AG08396 (cell line): ENCODE measurements around the gene DGKE.

Experiments
- DNase-seq: peaks from one replicate; pipeline ENCODE4 v3.0.0; 2012; ENCODE audit warnings: low spot score, mixed read lengths

Gene DGKE

DNA sequence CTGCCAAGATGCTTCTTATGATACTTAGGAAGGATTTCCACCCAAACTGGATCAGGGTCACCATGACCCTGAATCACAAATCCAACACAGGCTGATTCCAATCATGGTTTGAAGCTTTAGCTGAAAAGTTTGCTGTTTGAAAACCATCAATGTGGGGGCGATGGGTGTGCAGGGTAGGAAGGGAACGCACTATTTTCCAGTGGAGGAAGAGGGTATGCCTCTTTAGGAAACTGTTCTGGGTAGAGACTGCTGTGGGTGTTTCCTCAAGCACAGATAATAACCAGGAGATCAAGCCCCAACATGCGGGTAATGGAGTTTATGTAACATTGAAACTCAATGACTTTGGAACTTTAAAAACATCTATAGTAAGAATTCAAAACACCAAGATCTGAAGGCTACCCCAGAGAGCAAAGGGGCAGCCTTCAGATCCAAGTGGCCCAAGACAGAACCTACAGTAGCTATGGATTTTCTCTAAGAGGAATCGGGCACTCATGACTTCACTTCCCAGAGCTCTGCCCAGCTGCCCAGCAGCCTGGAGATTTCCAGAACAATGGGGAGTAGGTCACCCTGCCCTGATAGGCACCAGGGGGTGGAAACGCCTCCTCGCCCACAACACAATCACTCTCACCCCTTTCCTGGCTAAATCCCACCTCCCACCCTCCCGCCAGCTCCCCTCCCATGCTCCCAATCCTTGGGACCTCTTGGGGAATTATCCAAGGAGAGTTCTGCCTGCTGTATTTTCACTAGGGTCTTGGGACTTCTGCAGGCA is 57.1 kb downstream of the DGKE start:
- DNase-seq, result no peak

DNA sequence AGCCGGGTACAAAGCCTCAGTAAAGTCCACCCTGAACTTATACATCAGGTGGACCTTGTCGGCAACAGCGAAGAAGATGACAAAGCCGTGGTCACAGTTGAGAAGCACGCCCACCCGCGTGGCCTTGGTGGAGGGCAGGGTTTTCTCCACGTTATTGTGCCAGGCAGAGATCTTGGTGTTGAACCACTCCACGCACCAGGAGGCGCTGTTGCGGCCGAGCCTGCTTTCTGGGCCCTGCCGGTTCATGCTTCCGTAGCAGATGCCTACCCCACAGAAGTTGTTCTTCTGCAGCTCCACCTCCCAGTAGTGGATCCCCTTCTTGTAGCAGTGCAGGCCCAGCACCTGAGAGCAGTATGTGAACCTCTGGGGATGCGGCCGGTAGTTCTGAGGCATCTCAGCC is 57.8 kb downstream of the DGKE start:
- DNase-seq, result peak; percentile 39

DNA sequence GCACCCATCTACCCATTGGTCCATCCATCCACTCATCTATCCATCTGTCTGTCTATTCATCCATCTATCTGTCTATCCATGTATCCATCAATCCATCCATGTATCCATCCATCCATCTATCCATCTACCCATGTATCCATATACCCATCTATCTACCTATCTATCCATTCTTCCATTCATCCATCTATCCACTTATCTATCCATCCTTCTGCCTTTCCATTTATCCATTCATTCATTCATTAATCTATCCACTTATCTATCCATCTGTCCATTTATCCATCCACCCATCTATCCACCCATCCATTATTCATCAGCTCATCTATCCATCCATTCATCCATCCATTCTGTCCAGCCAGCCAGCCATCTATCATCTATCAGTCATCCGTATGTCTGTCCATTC is 58.4 kb downstream of the DGKE start:
- no peak for DNase-seq

GRCh38 chr17:56893503-56893902 is 59.6 kb downstream of the DGKE start:
- no peak for DNase-seq

GRCh38 chr17:56894859-56895455 is 61.0 kb downstream of the DGKE start:
- no peak for DNase-seq

- no peak for DNase-seq
Measured at GRCh38 chr17:56896217-56896967, 62.4 kb downstream of the DGKE start.

- DNase-seq, result no peak
Measured at GRCh38 chr17:56896968-56897359, 63.0 kb downstream of the DGKE start.

DNA sequence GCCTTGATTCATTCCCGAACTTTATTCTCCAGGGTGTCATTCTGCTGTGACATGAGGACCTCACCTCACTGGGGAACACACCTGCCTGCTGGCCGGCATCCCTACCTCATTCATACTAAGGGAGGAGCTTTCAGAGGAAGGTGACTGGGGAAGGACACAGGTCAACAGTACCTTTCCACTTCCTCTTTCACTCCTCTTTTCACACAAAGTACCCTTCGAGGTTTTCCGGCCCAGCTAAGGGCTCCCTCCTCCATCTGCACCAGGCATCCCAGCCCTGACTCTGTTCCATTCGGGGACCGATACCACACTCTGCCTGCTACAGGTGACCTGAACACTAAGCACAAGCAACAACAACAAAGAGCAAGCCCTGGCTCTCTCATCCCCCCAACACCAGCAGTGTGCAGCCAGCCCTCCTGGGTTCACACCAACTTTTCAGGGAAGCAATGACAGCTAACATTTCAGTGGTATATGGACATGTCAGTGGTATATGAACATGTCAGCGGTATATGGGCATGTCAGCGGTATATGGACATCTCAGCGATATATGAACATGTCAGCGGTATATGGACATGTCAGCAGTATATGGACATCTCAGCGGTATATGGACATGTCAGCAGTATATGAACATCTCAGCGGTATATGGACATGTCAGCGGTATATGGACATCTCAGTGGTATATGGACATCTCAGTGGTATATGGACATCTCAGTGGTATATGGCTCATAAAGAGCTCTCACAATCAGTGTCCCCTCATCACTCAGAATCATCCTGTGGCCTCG is 63.9 kb downstream of the DGKE start:
- DNase-seq, result no peak

GRCh38 chr17:56898874-56899273 is 64.9 kb downstream of the DGKE start:
- no peak for DNase-seq

DNA sequence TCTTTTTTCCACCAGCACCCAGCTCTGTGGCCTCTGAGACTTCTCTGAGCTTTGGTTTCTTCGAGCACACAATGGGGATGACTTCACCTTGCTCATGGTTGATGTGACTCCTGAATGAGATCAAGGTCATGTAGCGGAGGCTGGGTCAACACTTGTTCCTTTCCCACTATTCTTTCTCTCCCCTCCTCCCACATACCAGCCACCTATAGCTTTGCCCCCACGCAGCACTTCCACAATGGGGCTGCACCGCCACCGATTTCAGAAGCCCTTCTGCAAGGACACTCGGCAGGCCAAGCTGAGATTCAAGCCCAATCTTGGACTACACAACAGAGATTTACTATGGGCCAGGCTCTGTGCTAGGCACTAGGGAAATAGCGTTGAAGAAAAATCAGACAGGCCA is 65.5 kb downstream of the DGKE start:
- DNase-seq, result no peak

DNA sequence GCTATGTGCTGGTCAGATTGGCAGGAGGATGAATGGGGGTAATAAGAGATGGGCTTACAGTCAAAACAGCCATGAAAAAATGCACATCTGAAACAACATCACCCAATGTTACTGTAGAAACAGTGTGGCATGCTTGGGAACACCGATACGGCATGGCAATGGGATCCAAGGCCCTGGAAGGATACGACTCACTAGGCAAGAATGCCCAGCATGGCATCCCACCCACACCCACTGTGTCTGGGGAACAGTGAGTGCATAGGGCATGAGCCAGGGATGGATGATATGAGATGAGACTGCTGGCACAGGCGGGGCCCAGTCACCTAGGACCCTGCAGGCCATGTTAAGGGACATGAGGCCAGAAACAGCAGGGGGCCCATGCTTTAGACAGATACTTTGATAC is 68.4 kb downstream of the DGKE start:
- DNase-seq, result peak; percentile 68

GRCh38 chr17:56903560-56903959 is 69.6 kb downstream of the DGKE start:
- DNase-seq, result no peak

DNA sequence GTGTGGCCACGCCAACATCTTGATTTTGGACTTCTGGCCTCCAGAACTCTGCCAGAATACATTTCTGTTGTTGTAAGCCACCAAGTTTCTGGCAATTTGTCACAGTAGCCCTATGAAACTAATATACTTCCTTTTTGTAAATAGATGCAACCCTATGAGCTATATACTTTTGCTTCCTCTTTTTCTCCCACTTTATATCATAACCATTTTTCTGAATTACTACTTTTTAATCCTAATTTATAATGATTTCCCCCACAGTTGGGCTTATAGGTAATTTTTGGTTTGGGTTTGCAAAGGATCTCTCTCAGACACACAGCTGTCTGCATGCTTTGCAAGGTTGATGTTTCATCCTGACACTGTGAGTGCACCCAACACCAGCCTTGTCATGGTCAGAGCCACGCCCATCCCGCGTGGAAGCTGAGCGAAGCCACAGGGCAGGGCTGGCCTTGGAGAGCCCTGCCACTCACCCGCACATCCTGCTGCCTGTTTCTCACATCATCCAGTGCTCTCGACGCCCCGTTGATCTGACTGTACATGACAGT is 74.1 kb downstream of the DGKE start:
- DNase-seq, result no peak

DNA sequence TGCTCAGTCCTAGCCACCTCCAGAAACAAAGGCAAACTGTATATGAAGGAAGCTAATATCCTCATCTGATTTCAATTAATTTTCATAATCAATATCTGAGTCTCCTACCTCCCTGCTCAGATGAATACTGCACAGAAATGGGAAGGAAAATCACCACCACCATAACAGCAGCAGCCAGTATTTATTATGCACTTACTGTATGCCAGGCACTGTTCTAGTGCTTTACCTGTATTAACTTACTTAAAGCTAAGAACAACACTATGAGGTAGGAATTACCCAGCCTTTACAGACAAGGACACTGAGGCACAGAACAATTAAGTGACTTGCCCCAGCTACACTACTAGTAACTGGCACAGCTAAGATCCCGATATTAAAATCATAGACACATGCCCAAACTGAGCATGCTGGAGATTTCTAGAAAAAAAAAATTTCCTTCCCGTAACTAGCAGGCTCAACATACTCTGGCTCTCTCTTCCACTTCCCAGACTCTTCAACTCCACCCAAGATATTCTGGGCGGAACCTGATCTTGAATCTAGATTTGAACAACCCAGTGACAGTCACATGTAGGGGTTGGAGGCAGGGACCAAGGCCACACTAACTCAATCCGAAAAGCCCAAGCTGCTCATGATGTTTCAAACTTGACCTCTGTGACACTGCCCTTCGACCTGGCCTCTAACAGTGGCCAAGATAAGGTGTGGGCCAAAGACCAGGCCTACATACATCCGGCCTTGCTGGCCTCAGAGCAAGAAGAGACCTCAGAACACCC is 76.0 kb downstream of the DGKE start:
- DNase-seq, result no peak

GRCh38 chr17:56910509-56911235 is 76.7 kb downstream of the DGKE start:
- no peak for DNase-seq

- DNase-seq, result no peak
Measured at GRCh38 chr17:56912105-56912999, 78.4 kb downstream of the DGKE start.

GRCh38 chr17:56913000-56913311 is 79.0 kb downstream of the DGKE start:
- DNase-seq, result no peak

DNA sequence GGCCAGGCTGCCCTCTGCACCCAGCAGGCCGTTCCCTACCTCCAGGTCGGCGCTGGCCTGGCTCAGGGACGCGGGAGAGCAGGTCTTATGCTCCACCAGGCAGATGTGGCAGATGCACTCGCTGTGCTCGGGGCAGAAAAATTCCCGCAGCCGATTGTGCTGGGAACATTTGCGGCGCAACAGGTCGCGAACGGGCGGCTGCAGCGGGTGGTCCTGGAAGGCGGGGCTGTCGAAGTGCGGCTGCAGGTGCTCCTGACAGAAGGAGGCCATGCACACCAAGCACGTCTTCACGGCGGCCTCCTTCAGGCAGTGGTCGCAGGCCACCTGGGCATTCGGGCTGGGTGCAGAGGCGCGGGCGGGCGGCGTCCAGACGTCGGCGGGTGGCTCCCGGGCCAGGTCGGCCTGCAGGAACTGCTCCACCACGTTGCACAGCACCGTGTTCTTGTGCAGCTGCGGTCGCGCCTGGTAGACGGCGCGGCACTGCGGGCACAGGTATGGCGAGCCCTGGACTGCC is 79.5 kb downstream of the DGKE start:
- no peak for DNase-seq

DNA sequence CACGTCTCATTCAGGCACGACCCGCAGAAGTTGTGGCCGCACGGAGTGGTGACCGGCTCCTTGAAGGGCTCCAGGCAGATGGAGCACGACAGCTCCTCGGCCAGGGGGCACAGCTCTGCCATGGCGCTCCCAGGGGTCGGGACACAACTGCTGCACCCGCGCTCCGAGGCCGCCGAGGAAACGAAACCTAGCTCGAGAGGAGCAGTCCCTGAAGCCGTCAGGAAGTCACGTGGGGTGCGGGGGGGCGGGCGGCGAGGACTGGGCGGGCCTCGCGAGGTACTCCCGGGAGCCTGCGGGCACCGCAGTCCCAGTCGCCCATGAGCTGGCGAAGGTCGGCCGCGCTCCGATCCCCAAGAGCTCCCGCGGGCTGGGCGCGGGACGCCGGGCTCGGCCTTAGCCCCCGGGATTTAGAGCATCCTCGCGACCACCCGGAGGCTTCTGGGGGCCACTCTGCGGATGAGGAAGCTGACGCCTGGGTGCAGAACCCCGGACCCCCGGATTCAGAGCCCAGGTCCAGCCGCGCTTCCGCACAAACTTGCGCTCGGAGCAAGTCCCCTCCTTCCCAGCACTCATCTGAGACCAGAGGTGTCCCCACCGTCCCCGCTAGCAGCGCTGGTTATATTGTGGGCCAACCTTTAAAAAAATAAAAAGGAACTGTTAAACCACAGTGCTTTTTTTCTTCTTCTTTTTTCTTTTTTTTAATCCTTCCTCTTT is 80.1 kb downstream of the DGKE start, which contains the start of gene TRIM25:
Gene TRIM25 (minus strand): TSS at position 183 of the 714 bp plus-strand sequence. CDS start 61 bp downstream, at position 122.
- DNase-seq, result peak; percentile 98
